Endothelial cell of umbilical vein (primary cell): ENCODE data around the gene ACOT11. TPM values are rescaled to one million over a fixed set of nuclear protein-coding genes. Genes with fewer than 3 reads are reported as not detected.

Source experiments
- BruUV-seq: library from RNA; stranded (reverse); fragments of 400-500 nt; replicated peaks from 2 replicates; lab custom pipeline; 2021; lab: Mats Ljungman, UMichigan
- CTCF ChIA-PET: fragments of 300-600, 350-600 bp; sonication (Branson Sonifier 250); formaldehyde crosslinking; loops from one replicate; lab custom pipeline; 2021; ENCODE audit warnings: antibody characterized with exemption, inconsistent platforms; lab: Charles Lee
- POLR2A ChIA-PET: fragments of 300-600, 350-600 bp; sonication (Branson Sonifier 250); formaldehyde crosslinking; loops from one replicate; lab custom pipeline; 2021; ENCODE audit warnings: antibody characterized with exemption, inconsistent platforms; lab: Charles Lee
- DNase-seq: peaks from one replicate; pipeline ENCODE4 v3.0.0-alpha.2; 2011; ENCODE audit warnings: low read depth, low spot score
- FAIRE-seq: peaks from 2 replicates; lab custom pipeline; 2011; peaks lifted over from hg19 to GRCh38; lab: Jason Lieb, UNC
- H2AFZ ChIP-seq: 2 replicates; pipeline ENCODE4 v1.6.0; 2012; ENCODE audit warnings: low read depth, low read length, control low read depth, inconsistent platforms
- H3K27ac ChIP-seq: 2 replicates; pipeline ENCODE4 v1.5.1; 2011; ENCODE audit warnings: low read depth, mild to moderate bottlenecking, control low read depth, low read length, moderate library complexity; ENCODE audit not compliant: insufficient read depth
- H3K27me3 ChIP-seq, 2 experiments: 2 replicates each; pipeline versions ENCODE4 v1.6.0 to v1.6.1; 2011; ENCODE audit warnings: low read length in 2 of 2, mixed read lengths in 1 of 2; ENCODE audit not compliant: control insufficient read depth in 2 of 2, insufficient read depth in 2 of 2
- H3K36me3 ChIP-seq, 2 experiments: 2 replicates in 1 of 2; 3 replicates in 1 of 2; pipeline ENCODE4 v1.5.1; 2011; ENCODE audit warnings: low read length in 2 of 2, mild to moderate bottlenecking in 1 of 2, moderate library complexity in 1 of 2; ENCODE audit not compliant: control insufficient read depth in 2 of 2, insufficient read depth in 2 of 2; ENCODE audit errors: extremely low read depth in 1 of 2
- H3K4me1 ChIP-seq: 3 replicates; pipeline ENCODE4 v1.5.1; 2011; ENCODE audit warnings: mild to moderate bottlenecking, low read length; ENCODE audit not compliant: control insufficient read depth, insufficient read depth; ENCODE audit errors: extremely low read depth
- H3K4me2 ChIP-seq: 2 replicates; pipeline ENCODE4 v1.6.1; 2011; ENCODE audit warnings: low read length, control low read depth, mixed read lengths; ENCODE audit not compliant: insufficient read depth
- H3K4me3 ChIP-seq, 3 experiments: fragments of 200-600 bp in 1 of 3; sonication (generic), shearing (Covaris generic) in 1 of 3; replicated peaks in 1 of 3; 2 replicates each; pipeline ENCODE4 v1.5.1; 2011 to 2016; ENCODE audit warnings: control low read depth in 3 of 3, low read length in 3 of 3, mild to moderate bottlenecking in 2 of 3, inconsistent platforms in 1 of 3, low read depth in 1 of 3, moderate library complexity in 1 of 3; ENCODE audit not compliant: insufficient read depth in 1 of 3
- H3K79me2 ChIP-seq: 2 replicates; pipeline ENCODE4 v1.6.0; 2012; ENCODE audit warnings: low read length, inconsistent platforms; ENCODE audit not compliant: control insufficient read depth, insufficient read depth
- H3K9ac ChIP-seq: replicated peaks from 2 replicates; pipeline ENCODE3; 2011; ENCODE audit warnings: low read length, control low read depth; ENCODE audit not compliant: insufficient read depth; ENCODE audit errors: extremely low read depth
- H3K9me1 ChIP-seq: replicated peaks from 3 replicates; pipeline ENCODE4 v1.6.0; 2011; ENCODE audit warnings: mild to moderate bottlenecking, low read length; ENCODE audit not compliant: control insufficient read depth, insufficient read depth; ENCODE audit errors: extremely low read depth
- H3K9me3 ChIP-seq: replicated peaks from 2 replicates; pipeline ENCODE4 v1.5.1; 2012; ENCODE audit warnings: low read length, inconsistent platforms; ENCODE audit not compliant: control insufficient read depth, insufficient read depth
- H4K20me1 ChIP-seq: replicated peaks from 2 replicates; pipeline ENCODE3; 2011; ENCODE audit warnings: mild to moderate bottlenecking, low read length; ENCODE audit not compliant: control insufficient read depth, insufficient read depth; ENCODE audit errors: extremely low read depth
- EZH2 ChIP-seq: IDR thresholded peaks from 2 replicates; pipeline ENCODE4 v1.6.1; 2012; ENCODE audit warnings: borderline replicate concordance, low read depth, mild to moderate bottlenecking, moderate library complexity, low read length, inconsistent platforms; ENCODE audit not compliant: severe bottlenecking
- FOS ChIP-seq: IDR thresholded peaks from 2 replicates; pipeline ENCODE4 v1.6.1; 2011; ENCODE audit warnings: mild to moderate bottlenecking, low read length, moderate library complexity, borderline replicate concordance; ENCODE audit not compliant: insufficient read depth
- GATA2 ChIP-seq: IDR thresholded peaks from 2 replicates; pipeline ENCODE4 v1.7.0; 2011; ENCODE audit warnings: low read depth, mild to moderate bottlenecking, moderate library complexity, mixed read lengths, low read length; ENCODE audit not compliant: insufficient read length, insufficient read depth
- JUN ChIP-seq: IDR thresholded peaks from 2 replicates; pipeline ENCODE4 v1.6.1; 2011; ENCODE audit warnings: borderline replicate concordance, low read depth; ENCODE audit not compliant: insufficient read length, insufficient read depth
- MYC ChIP-seq: IDR thresholded peaks from one replicate; pipeline ENCODE4 v1.6.1; 2011; ENCODE audit warnings: mild to moderate bottlenecking, low read depth, low read length
- POLR2A ChIP-seq: IDR thresholded peaks from 2 replicates; pipeline ENCODE4 v1.6.1; 2012; ENCODE audit warnings: low read depth, mild to moderate bottlenecking, control low read depth, low read length
- POLR2AphosphoS5 ChIP-seq: IDR thresholded peaks from 2 replicates; pipeline ENCODE4 v1.6.1; 2012; ENCODE audit warnings: low read depth, mild to moderate bottlenecking, control low read depth, low read length, moderate library complexity; ENCODE audit not compliant: insufficient read depth
- dilution Hi-C: fragments of 300-500 bp; cut with MboI; formaldehyde crosslinking; loops from one replicate; pipeline ENCODE4 v1.15.0; 2019; ENCODE audit warnings: low sequenced_read_pairs; ENCODE audit not compliant: extremely low pct_ligation_motif_present
- intact Hi-C: fragments of 100-400 bp; cut with micrococcal nuclease; formaldehyde crosslinking; loops from one replicate; pipeline ENCODE4 v1.10.0; 2022
- polyA plus RNA-seq, 4 experiments: library from polyadenylated mRNA; depleted of rRNA in 3 of 4; stranded (reverse) in 3 of 4; unstranded in 1 of 4; fragments of >200 nt; gene quantifications; 2 replicates each; pipeline versions ENCODE4 v1.2.1 to v1.2.3, GENCODE V29; 2011 to 2012; ENCODE audit warnings: missing spikeins in 1 of 4
- total RNA-seq: library from RNA; stranded (reverse); gene quantifications from 2 replicates; pipeline ENCODE4 v1.2.3, GENCODE V29; 2021
- TF ChIP-seq, protein P1 (sequence below): IDR thresholded peaks from 2 replicates; pipeline ENCODE4 v1.6.1; 2011; ENCODE audit not compliant: insufficient read depth, insufficient read length
- TF ChIP-seq, protein P2 (sequence below), 2 donors: IDR thresholded peaks; 1 replicate in 1 of 2; 2 replicates in 1 of 2; pipeline ENCODE4 v1.5.1; 2011; ENCODE audit warnings: low read length in 2 of 2, mild to moderate bottlenecking in 2 of 2, moderate library complexity in 2 of 2, control low read depth in 1 of 2, inconsistent platforms in 1 of 2, low read depth in 1 of 2; ENCODE audit not compliant: insufficient read depth in 1 of 2; ENCODE audit errors: extremely low read depth in 1 of 2

The ACOT11 gene
- total and polyA plus RNA-seq, 2 donors (not counting 3 experiments of a cell fraction or from before 2014, with no cell fraction given) = 4.5 to 5.4 TPM

DNA sequence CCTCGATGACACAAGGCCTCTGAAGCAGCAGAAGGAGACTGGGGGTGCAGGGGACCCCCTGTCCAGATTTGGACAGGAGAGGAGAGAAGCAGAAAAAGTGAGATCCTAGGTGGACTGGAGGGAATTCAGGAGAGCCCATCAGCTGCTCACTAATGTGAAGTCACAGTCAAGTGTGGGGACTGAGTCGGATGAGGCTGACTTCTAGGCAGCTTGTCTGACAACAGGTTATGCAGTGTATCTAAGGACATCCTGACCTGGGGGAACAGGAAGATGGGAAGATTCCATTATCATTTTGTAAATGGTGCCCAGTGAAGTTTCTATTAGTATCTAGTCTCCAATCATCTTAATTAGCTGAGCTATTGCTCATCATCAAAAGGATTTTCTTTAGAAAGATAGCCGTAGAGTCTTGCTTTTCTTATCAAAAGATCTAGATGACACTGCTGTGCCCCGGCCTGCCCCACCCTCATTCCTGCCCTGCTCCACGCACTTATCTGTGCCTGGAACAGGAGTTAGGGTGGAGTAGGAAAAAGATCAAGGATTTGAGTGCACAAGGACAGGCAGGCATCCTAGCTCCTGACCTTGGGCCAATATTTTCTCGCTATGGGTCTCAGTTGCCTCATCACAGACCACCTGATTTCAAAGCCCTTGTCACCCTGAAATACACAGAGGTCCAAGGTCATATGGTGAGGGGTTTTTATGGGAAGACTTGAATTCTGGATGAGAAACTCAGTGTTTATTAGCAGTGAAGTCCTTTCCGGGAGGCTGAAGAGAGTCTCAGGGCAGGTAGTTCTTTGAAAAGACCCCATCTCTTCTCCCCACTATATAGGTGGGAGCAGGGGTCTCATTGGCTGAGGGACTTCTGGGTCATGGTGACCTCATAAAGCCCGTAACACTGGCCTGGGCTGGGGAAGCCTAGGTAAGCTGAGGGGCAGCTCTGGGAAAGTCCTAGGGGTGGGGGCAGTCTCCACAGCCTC lies 93.1 kb downstream of the ACOT11 start, which contains the start of gene MROH7:
Gene MROH7 (plus strand): TSS at position 924 of the 974 bp plus-strand sequence. CDS start 11,141 bp downstream, outside the sequence.
- BruUV-seq = no TSS peak
- H3K27me3 ChIP-seq = peaks cover 0 to 5% of the 10 kb centered on the region in 2 experiments
- H3K36me3 ChIP-seq = no peaks in the 10 kb centered on the region
- intact Hi-C loops (no loop called here), dilution Hi-C loops (no loop called here)
- TF ChIP-seq, protein P1, sequence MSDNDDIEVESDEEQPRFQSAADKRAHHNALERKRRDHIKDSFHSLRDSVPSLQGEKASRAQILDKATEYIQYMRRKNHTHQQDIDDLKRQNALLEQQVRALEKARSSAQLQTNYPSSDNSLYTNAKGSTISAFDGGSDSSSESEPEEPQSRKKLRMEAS = no peak
- no peak for TF ChIP-seq JUN
- TF ChIP-seq, protein P2, sequence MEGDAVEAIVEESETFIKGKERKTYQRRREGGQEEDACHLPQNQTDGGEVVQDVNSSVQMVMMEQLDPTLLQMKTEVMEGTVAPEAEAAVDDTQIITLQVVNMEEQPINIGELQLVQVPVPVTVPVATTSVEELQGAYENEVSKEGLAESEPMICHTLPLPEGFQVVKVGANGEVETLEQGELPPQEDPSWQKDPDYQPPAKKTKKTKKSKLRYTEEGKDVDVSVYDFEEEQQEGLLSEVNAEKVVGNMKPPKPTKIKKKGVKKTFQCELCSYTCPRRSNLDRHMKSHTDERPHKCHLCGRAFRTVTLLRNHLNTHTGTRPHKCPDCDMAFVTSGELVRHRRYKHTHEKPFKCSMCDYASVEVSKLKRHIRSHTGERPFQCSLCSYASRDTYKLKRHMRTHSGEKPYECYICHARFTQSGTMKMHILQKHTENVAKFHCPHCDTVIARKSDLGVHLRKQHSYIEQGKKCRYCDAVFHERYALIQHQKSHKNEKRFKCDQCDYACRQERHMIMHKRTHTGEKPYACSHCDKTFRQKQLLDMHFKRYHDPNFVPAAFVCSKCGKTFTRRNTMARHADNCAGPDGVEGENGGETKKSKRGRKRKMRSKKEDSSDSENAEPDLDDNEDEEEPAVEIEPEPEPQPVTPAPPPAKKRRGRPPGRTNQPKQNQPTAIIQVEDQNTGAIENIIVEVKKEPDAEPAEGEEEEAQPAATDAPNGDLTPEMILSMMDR (IDR thresholded peaks at IDR 0.05; ENCODE audit: extremely low read depth in 1 of 2, insufficient read depth in 1 of 2, low read depth in 1 of 2, low read length in 2 of 2) = no peak
- TF ChIP-seq EZH2 = no peak
- no peak for TF ChIP-seq GATA2
- no peak for TF ChIP-seq POLR2A
- no peak for TF ChIP-seq MYC
- no peak for TF ChIP-seq POLR2AphosphoS5
- no peak for TF ChIP-seq FOS
- H4K20me1 ChIP-seq = no peaks in the 10 kb centered on the region
- H3K4me2 ChIP-seq = no peak within 1 kb of the TSS
- no peak for FAIRE-seq
- no peak within 1 kb of the TSS for H2AFZ ChIP-seq
- no peak within 1 kb of the TSS for H3K27ac ChIP-seq
- no peaks in the 10 kb centered on the region for H3K79me2 ChIP-seq
- ChIA-PET CTCF (no interaction called here), POLR2A (no interaction called here)
- no peak within 1 kb of the TSS for H3K4me3 ChIP-seq
- H3K9me3 ChIP-seq = no peaks in the 10 kb centered on the region
- no peak for DNase-seq
- H3K9me1 ChIP-seq = no peaks in the 10 kb centered on the region
- H3K9ac ChIP-seq = no peak within 1 kb of the TSS
- no peaks in the 10 kb centered on the region for H3K4me1 ChIP-seq
